GM21619 (cell line): ENCODE measurements around the gene DAB1.
"Not testable (repeated sequence)": the region's sequence is repeated elsewhere in the genome, so short reads cannot be mapped to it uniquely, and the experiment has no call there.

Source experiments
- ATAC-seq: cut with Tn5 transposase; IDR thresholded peaks from one replicate; pipeline ENCODE4 v1.9.1; 2021; ENCODE audit not compliant: unreplicated experiment

DAB1 gene

DNA sequence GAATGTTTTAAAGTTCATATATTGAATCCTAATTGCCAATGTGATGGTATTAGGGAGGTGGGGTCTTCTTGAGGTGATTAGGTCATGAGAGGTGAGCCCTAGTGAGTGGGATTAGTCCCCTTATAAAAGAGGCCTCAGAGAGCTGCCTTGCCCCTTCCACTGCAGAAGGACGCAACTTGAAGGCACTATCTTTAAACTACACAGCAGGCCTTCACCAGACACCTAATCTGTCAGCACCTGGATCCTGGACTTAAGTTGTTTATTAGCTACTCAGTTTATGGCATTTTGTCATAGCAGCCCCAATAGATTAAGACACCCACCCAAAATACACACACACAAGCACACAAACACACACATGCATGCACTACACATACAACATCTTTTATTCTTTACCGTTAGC is 61.4 kb downstream of the DAB1 start:
- no peak for ATAC-seq

DNA sequence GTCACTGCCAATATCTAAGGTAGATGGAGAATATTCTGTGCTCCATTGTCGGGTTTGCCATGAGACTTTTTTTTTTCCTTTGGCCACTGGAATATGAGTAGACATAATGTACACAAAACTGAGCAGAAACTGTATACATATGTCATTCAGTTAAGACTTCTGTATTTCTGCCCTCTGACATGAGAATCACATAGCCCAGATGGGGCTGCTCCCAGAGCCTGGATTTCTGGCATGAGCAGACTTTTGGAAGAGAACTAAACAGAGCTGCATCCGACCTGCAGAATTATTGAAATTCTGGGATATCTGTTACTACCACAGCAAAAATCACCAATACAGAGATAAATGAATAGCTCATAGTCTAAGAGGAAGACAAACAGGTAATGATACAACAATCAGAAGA is 62.3 kb downstream of the DAB1 start:
- ATAC-seq = no peak

DNA sequence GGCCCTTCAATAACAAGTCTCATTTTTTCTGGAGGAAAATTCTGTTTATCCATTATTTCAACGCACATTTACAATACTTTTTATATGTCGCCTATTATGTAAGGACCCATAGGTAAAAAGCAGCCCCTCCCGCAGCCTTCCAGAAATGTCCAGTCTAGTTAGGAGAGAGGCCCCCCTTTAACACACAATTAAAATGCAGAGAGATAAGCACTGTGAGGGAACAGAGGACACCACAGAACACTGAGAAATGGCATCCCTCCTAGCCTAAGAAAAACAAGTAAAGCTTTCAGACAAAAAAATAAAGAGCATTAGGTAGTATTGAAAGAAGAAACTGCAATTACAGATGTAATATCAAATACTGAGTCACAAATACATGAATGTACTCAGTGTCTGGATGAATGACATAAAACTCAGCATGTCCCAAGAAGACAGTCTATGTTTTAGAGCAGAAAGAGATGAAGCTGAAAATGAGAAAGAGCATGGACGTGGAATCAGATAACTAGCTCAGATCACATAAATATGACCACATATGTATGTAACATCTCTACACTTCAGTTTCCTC is 62.9 kb downstream of the DAB1 start:
- ATAC-seq = no peak

DNA sequence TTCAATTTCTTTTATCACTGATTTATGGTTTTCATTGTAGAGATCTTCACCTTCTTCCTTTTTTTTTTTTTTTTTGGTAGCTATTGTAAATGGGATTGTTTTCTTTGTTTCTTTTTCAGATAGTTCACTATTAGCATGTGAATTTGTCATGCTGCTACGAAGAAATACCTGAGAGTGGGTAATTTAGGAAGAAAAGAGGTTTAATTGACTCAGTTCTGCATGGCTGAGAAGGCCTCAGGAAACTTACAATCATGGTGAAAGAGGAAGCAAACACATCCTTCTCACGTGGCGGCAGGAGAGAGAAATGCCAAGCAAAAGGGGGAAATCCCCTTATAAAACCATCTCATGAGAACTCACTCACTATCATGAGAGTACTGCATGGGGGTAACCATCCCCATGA is 66.4 kb downstream of the DAB1 start:
- no peak for ATAC-seq

DNA sequence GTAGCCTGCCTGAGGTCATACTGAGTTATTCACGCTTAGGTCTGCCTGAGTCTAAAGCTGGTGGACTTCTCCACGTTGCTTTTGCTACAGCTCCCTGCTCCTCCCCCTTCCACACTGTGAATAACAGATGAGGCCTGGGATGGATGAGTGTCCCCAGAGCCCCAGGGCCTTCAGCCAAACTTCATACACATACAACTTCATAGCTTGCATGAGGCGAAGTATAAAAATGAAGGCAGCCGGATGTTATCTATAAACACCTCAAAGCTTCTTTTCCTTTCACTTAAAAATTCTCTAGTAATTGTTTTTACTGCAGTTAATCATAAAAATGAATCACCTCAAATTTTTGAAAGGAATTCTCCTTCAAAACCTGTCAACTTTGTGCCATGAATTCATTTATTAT is 70.2 kb downstream of the DAB1 start:
- no peak for ATAC-seq

DNA sequence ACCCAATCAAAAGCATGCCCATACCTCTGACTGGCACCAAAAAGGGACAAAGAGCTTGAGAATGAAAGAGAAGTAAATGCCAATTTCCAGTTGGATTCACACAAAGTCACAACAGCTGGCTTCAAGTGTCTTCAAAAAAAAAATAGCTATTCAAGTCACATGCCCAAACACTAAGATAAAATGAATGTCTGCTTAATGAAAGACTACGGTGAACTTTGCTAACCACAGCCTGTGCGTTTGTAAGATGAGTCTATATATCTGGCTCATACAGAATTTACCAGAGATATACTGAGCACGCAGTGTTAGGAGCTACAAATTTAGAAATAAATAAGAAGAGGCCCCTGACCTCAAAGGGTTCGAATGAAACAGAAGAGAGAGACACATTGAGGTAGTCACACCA is 73.2 kb downstream of the DAB1 start:
- no peak for ATAC-seq

DNA sequence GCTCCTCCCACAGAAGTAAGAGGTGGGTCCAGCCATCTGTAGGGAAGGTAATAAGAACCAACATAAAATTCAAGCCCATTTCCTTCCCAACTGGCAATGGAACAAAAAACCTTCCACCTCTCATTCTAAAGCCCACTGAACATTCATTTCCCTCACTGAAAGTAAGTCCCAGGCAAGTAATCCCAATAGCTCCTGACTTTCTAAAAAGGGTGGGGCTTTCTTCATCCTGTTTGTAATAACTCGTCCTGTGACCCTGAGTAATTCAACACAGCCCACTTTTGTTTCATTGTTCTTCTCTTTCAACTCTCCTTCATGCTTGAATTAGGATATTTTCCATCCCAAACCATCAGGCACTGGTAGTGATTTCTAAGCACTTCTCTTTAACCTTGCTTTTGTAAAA is 74.9 kb downstream of the DAB1 start:
- no peak for ATAC-seq

DNA sequence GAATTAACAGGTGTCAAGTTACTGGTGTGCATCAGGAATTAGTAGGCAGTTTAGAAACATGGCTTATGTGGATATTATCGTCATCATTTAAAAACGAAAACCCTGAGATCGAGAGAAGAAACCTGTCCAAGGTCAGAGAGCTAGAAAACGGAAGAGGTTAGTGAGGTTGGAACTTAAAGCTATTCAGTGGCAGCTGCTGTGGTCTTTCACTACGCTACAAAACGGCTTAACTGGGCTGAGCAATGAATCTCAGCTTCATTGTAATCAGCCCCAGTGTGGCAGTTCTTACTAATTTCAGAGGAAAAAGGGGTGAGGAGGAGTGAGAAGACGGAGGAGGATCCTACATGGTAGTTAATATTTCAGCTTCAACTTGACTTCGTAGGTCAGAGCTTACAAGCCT is 77.9 kb downstream of the DAB1 start:
- no peak for ATAC-seq

DNA sequence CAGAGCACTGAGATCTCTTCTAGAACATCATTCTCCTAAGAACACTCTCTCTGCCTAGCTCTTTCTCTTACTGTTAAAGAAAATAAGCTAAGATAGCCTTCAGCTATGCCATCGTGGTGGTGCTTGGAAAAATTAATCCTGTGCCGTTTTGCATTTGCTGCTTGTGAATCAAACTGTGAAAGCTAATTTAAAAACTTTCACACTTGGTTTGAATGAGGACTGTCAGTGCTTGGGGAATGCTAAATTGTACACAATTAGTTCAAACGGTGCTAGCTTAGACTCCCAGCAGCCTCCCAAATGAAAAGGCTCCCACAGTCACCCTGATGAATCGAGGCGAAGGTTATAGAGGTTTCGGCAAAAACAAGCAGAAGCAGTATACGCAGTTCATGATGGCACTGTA is 79.6 kb downstream of the DAB1 start:
- ATAC-seq = no peak

DNA sequence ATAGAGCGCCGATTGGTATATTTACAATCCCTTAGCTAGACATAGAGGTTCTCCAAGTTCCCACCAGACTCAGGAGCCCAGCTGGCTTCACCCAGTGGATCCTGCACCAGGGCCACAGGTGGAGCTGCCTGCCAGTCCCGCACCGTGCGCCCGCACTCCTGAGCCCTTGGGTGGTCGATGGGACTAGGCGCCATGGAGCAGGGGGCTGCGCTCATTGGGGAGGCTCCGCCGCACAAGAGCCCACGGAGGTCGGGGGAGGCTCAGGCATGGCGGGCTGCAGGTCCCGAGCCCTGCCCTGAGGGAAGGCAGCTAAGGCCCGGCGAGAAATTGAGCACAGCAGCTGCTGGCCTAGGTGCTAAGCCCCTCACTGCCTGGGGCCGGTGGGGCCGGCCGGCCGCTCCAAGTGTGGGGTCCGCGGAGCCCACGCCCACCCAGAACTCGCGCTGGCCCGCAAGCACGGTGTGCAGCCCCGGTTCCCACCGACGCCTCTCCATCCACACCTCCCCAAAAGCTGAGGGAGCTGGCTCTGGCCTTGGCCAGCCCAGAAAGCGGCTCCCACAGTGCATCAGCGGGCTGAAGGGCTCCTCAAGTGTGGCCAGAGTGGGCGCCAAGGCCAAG is 80.5 kb downstream of the DAB1 start:
- ATAC-seq = not testable (repeated sequence)

DNA sequence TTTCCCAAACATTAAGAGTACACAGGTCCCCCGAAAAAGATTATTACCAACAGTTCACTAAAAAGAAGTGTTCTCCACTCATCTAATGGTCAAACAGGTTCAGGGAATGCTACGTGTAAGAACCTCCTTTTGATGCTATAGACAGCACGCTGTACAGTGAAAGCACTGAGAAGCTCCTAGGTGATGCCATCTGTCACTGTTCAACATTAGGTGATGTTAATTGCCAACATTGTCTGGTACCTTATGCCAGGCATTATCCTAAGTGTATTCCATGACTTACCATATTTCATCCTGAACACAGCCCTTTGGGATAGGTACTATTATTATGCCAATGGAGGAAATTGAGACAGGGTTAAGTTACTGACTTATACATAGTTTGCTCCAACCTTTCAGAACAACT is 82.1 kb downstream of the DAB1 start:
- ATAC-seq = no peak

DNA sequence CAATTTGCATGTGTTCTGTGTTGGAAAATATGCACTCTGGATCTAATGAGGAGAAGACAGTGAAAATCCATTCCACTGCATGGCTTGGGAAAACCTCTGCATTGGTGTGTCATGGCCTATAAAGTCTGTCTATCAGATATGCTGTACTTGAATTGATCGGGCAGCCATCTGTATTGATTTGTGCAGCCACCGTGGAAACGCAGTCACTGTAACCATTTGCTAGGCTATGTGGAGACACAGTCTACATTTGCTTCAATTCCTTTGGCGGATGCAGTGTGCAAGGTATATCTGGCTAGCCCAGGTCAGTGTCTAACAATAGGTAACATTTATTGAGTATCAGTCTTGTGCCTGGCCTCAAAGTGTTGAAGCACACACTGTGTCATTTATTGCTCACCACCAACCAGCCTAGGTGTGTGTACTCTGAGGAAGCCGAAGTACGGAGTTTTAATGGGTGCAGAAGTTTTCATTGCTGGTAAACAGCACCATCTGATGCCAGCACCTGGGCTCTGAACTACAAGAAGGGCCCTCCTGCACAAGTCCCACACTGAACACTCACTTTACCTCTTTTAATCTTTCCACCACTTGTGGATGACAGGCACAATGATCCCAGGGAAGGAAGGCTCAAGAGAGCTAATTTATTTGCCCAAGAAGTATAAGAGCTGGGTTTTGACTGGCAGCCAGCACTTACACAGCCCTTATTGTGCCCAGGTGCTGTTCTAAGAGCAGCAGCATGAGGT is 83.4 kb downstream of the DAB1 start:
- ATAC-seq = no peak

DNA sequence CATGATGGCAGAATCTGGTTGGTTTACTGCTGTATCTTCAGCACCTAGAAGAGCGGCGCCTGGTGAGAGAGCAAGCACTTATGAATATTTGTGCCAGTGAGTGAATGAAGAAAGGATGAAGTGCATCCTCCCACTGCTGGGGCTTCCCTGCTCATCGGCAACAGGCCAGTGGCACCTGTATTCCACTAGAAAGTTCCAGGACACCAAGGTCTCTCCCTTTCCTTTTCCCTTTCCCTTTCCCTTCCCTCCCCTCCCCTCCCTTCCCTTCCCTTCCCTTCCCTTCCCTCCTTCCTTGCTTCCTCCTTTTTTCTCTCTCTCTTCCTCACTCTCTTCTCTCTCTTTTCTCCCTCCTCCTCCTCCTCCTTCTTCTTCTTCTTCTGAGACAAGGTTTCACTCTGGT is 86.2 kb downstream of the DAB1 start:
- ATAC-seq = no peak

DNA sequence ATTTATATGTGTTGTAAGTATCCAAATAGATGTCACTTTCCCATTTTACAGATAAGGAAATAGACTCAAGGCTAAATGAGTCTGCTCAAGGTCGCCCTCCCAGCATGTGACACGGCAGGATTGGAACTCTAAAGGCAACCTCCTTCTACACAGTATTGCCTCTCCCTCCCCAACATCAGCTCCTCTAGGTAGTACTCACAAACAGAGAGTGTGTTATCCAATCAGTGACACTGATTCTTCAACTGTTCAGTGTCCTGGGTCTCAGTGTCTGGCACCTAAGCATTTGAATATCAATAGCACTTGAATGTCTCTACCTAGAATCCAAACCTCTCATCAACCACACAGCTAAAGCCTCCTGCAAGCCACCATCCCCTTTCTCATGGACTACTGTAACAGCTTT is 87.1 kb downstream of the DAB1 start:
- no peak for ATAC-seq

DNA sequence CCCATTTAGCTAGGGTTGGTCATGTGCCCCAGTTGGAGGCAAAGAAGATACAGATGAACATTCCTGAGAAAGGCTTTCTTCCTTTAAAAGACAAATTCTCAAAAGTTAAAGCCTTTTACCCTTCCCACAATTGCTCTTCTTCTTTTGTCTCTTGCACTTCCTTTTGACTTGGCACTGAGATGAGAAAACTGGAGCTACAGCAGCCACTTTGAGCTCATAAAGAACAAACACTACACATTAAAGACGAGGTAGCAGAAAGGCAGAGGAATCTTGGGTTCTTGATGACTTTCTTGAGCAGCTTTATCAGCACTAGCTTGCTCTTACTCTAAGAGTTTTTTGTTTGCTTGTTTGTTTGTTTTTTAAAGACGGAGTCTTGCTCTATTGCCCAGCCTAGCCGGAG is 92.2 kb downstream of the DAB1 start:
- no peak for ATAC-seq

DNA sequence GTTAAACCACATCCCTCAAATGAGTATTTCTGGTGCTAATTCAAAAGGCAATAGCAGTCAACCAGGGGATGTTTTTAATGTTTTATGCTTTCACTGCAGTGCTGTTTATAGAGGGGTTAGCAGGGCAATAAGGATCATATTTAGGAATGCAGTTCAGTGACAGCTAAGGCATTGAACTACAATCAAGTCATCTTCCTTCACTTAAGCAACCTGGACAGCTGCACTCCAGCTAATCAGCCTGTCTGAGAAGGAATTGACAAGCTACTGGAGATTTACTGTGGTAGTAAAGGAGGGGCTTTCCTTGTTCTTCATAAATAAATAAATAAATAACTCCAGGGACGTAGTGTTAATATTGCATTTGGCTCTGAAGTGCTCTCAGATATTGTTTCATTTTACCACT is 93.9 kb downstream of the DAB1 start:
- no peak for ATAC-seq

DNA sequence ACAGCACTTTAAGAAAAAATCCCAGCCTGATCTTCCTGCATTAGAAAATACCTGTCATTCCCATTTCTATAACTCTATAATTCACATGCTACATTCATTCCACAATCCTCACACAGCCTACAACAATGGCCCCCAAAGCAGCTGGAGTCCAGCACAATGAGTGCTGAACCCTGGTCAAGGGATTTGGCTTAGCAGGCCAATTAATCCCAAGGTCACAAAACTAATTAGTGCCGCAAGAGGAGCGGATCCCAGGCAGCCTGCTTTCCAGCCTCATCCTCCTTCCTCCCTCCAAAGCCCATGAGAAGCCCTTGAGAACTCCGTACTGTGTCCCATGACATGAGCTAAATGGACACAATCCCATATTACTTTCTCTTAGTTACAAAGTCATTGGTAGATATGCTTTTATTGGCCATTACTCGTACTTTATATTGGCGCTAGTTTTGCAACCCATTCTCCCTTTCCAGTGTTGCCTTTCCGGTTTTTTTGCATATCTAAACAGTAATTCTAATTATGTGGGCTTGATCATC is 94.8 kb downstream of the DAB1 start:
- ATAC-seq = no peak

DNA sequence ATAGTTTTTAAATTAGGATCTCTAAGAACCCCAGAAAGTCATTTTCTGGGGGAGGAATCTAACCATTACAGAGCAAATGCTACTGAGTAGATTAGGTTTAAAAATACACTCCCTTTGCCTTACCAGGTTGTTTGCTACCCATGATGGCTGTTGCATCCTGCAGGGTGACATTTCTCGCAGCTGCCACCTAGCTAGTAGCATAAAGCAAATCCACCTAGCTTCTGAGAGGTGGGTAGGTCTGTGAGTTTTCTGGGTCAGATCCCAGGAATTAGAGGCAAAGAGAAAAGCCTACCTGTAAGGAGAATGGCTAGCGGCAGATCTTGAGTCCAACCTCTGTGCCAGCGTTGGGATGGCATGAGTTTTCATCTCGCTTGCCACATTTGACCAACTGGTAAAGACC is 95.9 kb downstream of the DAB1 start:
- ATAC-seq = no peak

DNA sequence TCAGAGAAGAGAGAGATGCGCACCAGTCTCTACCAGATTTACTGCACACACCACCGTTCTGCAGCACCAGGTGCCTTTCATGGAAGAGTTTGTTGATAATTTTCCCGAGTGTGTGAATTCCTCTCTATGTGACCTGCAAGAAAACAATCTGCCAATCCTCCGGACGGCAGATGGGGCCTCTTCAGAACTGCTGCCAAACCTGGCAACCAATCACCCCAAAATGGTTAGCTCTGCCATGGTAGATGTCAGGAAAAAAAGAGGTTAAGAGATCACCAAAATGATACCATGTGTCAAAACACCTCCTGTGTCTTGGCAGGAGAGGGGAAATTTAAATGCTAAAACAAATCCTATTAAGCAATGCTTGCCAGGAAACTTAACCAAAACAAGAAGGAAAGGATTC is 96.5 kb downstream of the DAB1 start:
- no peak for ATAC-seq

DNA sequence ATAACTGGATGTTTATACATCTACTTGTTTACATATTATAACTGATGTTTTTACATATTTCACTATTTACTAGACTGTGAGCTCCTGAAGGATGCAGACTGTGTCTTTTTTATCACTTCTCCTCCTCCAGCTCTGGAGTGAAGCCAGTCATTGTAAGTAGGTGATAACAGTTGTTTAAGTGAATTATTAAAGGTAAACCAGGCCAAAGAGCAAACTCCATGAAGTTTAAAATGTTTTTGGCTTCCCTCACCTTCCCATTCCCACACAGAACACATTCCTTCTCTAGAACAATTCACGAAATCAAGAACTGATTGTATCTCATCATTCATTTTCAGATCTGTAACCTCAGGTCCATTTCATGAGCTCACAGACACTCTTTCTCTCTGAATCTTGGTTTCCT is 98.3 kb downstream of the DAB1 start:
- ATAC-seq = no peak

DNA sequence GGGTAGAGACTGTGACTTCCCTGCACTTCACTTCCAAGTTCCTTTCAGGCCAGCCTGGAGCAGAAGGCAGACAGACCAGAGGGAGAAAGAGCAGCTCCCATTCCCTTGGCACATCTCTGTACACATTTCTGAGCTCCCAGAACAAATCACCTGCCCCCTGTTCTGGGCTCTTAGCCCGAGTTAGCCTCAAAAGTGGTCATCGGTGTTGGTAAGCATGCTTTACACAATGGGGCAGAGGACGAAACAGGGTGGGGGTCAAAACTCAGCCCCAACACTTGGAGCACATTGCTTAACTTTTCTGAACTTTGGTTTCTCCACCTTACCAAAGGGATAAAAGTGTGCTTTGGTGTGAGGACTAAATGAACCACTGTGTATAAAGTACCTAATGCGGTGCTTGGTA is 98.7 kb downstream of the DAB1 start:
- ATAC-seq = no peak

DNA sequence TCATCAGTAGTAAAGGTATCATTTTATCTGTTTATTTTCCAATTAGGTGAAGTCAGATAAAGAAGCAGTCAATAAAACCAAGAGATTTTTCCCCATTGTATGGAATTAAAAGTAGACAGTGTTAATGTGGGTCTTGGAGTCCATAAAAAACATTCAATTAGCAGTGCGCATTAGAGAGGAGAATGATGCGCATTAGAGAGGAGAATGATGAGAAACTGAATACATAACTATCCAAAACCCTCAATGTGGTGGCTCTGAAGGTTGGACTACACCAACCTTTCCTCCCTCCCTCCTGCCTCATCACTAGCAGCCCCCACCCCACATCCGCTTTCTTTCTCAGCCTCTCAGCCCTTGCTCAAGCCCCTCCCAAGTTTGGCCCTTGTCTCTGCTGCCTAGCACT is 99.5 kb downstream of the DAB1 start:
- no peak for ATAC-seq

DNA sequence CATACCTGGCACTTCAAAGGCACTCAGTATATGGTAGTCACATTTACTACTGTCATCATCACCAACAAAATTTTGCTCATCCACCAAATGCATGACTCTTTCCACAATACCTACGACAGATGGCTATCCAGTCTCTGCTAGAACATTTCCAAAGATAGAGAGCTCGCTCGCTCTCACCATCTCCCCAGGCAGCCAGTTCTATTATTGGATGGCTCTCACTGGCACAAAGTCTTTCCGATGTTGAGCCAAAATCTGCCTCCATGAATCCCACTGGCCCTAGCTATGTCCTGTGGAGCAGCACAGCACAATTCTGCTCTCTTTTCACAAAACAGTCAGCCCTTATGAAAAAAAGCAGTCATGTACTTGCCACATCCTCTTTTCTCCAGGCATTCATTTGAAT is 102.1 kb downstream of the DAB1 start:
- no peak for ATAC-seq
